HEK293 (cell line): Measurements from ENCODE around the gene EYA3.

Experiments used
- CTCF ChIA-PET: fragments of 350-600 bp; formaldehyde crosslinking; extraction: SDS; loops from one replicate; lab custom pipeline; 2021; ENCODE audit warnings: antibody characterized with exemption; lab: Yijun Ruan, JAX
- POLR2A ChIA-PET: fragments of 300-600 bp; formaldehyde crosslinking; extraction: SDS; loops from one replicate; lab custom pipeline; 2020; ENCODE audit warnings: antibody characterized with exemption, inconsistent platforms; lab: Yijun Ruan, JAX
- H3K27ac ChIP-seq: fragments of 200-500 bp; sonication (Bioruptor generic); 2 replicates; pipeline ENCODE4 v1.5.1; 2014; ENCODE audit warnings: low read depth, low read length, control low read depth, inconsistent platforms; ENCODE audit errors: extremely low read depth
- H3K36me3 ChIP-seq, 2 experiments: fragments of 200-500 bp in 1 of 2; sonication (Bioruptor generic) in 1 of 2; 1 replicate in 1 of 2; 2 replicates in 1 of 2; pipeline ENCODE4 v1.5.1; 2014 to 2017; ENCODE audit warnings: inconsistent platforms in 2 of 2, low read length in 2 of 2; ENCODE audit not compliant: control insufficient read depth in 2 of 2, insufficient read depth in 1 of 2
- H3K4me1 ChIP-seq: fragments of 200-500 bp; sonication (Bioruptor generic); 2 replicates; pipeline ENCODE4 v1.5.1; 2014; ENCODE audit warnings: mild to moderate bottlenecking, low read length, inconsistent platforms; ENCODE audit not compliant: control insufficient read depth, insufficient read depth
- H3K4me3 ChIP-seq: 2 replicates; pipeline ENCODE4 v1.5.1; 2011; ENCODE audit warnings: low read depth, mild to moderate bottlenecking, control low read depth, low read length, moderate library complexity
- H3K9me3 ChIP-seq: fragments of 200-500 bp; sonication (Bioruptor generic); 2 replicates; pipeline ENCODE4 v1.5.1; 2014; ENCODE audit warnings: low read depth, low read length, inconsistent platforms; ENCODE audit not compliant: control insufficient read depth, insufficient read depth
- AEBP2 ChIP-seq: fragments of 450-650 bp; formaldehyde crosslinking; IDR thresholded peaks from 2 replicates; pipeline ENCODE4 v1.5.1; 2016; ENCODE audit warnings: missing biosample characterization, missing genetic modification characterization, borderline replicate concordance
- FEZF1 ChIP-seq: fragments of 450-650 bp; formaldehyde crosslinking; IDR thresholded peaks from 2 replicates; pipeline ENCODE4 v1.5.1; 2016; ENCODE audit warnings: missing biosample characterization, missing genetic modification characterization
- KLF16 ChIP-seq: fragments of 450-650 bp; formaldehyde crosslinking; IDR thresholded peaks from 2 replicates; pipeline ENCODE4 v1.5.1; 2017; ENCODE audit warnings: missing biosample characterization, missing genetic modification characterization
- OSR2 ChIP-seq: fragments of 450-650 bp; formaldehyde crosslinking; IDR thresholded peaks from 2 replicates; pipeline ENCODE4 v1.5.1; 2016; ENCODE audit warnings: missing biosample characterization, missing genetic modification characterization
- PRDM6 ChIP-seq: fragments of 450-650 bp; formaldehyde crosslinking; IDR thresholded peaks from 2 replicates; pipeline ENCODE4 v1.5.1; 2017; ENCODE audit warnings: missing biosample characterization, missing genetic modification characterization
- ZBTB17 ChIP-seq: fragments of 450-650 bp; formaldehyde crosslinking; IDR thresholded peaks from 2 replicates; pipeline ENCODE4 v1.5.1; 2016; ENCODE audit warnings: missing biosample characterization, missing genetic modification characterization
- ZBTB7A ChIP-seq: fragments of 450-650 bp; formaldehyde crosslinking; IDR thresholded peaks from 2 replicates; pipeline ENCODE4 v1.5.1; 2016; ENCODE audit warnings: low read depth, missing biosample characterization, missing genetic modification characterization
- ZBTB8A ChIP-seq: fragments of 450-650 bp; formaldehyde crosslinking; IDR thresholded peaks from 2 replicates; pipeline ENCODE4 v1.5.1; 2016; ENCODE audit warnings: missing biosample characterization, missing genetic modification characterization
- ZEB2 ChIP-seq: fragments of 450-650 bp; formaldehyde crosslinking; IDR thresholded peaks from 2 replicates; pipeline ENCODE4 v1.5.1; 2016; ENCODE audit warnings: missing biosample characterization, missing genetic modification characterization
- ZNF169 ChIP-seq: fragments of 450-650 bp; formaldehyde crosslinking; IDR thresholded peaks from 2 replicates; pipeline ENCODE4 v1.5.1; 2016; ENCODE audit warnings: missing biosample characterization, missing genetic modification characterization
- ZNF184 ChIP-seq: fragments of 450-650 bp; IDR thresholded peaks from 2 replicates; pipeline ENCODE4 v1.5.1; 2018; ENCODE audit warnings: missing biosample characterization, mild to moderate bottlenecking, missing genetic modification characterization
- ZNF324 ChIP-seq: fragments of 450-650 bp; formaldehyde crosslinking; IDR thresholded peaks from 2 replicates; pipeline ENCODE4 v1.5.1; 2016; ENCODE audit warnings: missing biosample characterization, missing genetic modification characterization
- ZNF350 ChIP-seq: fragments of 450-650 bp; formaldehyde crosslinking; IDR thresholded peaks from 2 replicates; pipeline ENCODE4 v1.5.0; 2017; ENCODE audit warnings: missing biosample characterization, mild to moderate bottlenecking, missing genetic modification characterization
- ZNF398 ChIP-seq: fragments of 450-650 bp; formaldehyde crosslinking; IDR thresholded peaks from 2 replicates; pipeline ENCODE4 v1.5.1; 2017; ENCODE audit warnings: missing biosample characterization, missing genetic modification characterization
- ZNF571 ChIP-seq: fragments of 450-650 bp; formaldehyde crosslinking; IDR thresholded peaks from 2 replicates; pipeline ENCODE4 v1.5.0; 2017; ENCODE audit warnings: missing biosample characterization, missing genetic modification characterization
- ZNF621 ChIP-seq: fragments of 450-650 bp; formaldehyde crosslinking; IDR thresholded peaks from 2 replicates; pipeline ENCODE4 v1.5.1; 2017; ENCODE audit warnings: missing biosample characterization, missing genetic modification characterization
- ZNF626 ChIP-seq: fragments of 450-650 bp; sonication (Bioruptor Pico); formaldehyde crosslinking; IDR thresholded peaks from 2 replicates; pipeline ENCODE4 v1.5.1; 2018; ENCODE audit warnings: missing biosample characterization, missing genetic modification characterization, inconsistent platforms
- ZNF629 ChIP-seq: fragments of 450-650 bp; formaldehyde crosslinking; IDR thresholded peaks from 2 replicates; pipeline ENCODE4 v1.5.1; 2017; ENCODE audit warnings: missing biosample characterization, missing genetic modification characterization
- ZNF791 ChIP-seq: fragments of 450-650 bp; formaldehyde crosslinking; IDR thresholded peaks from 2 replicates; pipeline ENCODE4 v1.5.1; 2016; ENCODE audit warnings: missing biosample characterization, missing genetic modification characterization

EYA3 gene

GRCh38 chr1:28070725-28071593, 17.5 kb downstream of the EYA3 start (continued):
- TF ChIP-seq AEBP2 (no peak), ZNF629 (no peak), ZNF169 (tag by site-specific recombination) (no peak), ZNF350 (tag by site-specific recombination) (no peak), KLF16 (tag by site-specific recombination) (no peak), ZBTB7A (no peak), ZNF626 (tag by site-specific recombination) (no peak)

GRCh38 chr1:28067523-28068090, 20.8 kb downstream of the EYA3 start:
- TF ChIP-seq ZNF398 (tag by site-specific recombination) (no peak), ZBTB8A (tag by site-specific recombination) (no peak), ZNF324 (tag by site-specific recombination) (no peak), ZNF791 (tag by site-specific recombination) (no peak), ZNF571 (tag by site-specific recombination) (no peak)
- Histone ChIP-seq H3K9me3 (no peaks in the 10 kb centered on the region), H3K27ac (no peak overlapping the region), H3K4me1 (peaks cover 11% of the 10 kb centered on the region; the same call in 1 of the 2 replicates), H3K4me3 (no peak overlapping the region), H3K36me3 (no peaks in the 10 kb centered on the region; a peak in 1 of 3 replicates)
- POLR2A ChIA-PET, result interaction anchor here (1.3 kb wide), 1 partner anchor 21 kb away, joined by 6 read pairs; the partner anchor contains the start of gene EYA3
- CTCF ChIA-PET, result interaction anchor here (0.8 to 1.0 kb wide), 2 partner anchors 19 to 24 kb away, joined by 3 to 4 read pairs; no protein-coding TSS in a partner anchor

GRCh38 chr1:28066393-28067154, 21.8 kb downstream of the EYA3 start:
- no peak for TF ChIP-seq ZNF621 (tag by site-specific recombination)
- TF ChIP-seq PRDM6, result peak; percentile 90
- TF ChIP-seq OSR2 (tag by site-specific recombination), result peak; percentile 51; the same call in 1 of the 2 replicates
- 0 out of 2 replicates have a peak, but pooled peaks have one; percentile 15 for TF ChIP-seq ZEB2 (tag by site-specific recombination)
- TF ChIP-seq ZBTB17 (tag by site-specific recombination), result peak; percentile 28; the same call in 1 of the 2 replicates
- TF ChIP-seq FEZF1, result peak; percentile 33; the same call in 1 of the 2 replicates
- TF ChIP-seq ZNF184 (tag by site-specific recombination), result no peak
- peaks cover 10% of the 10 kb centered on the region; the same call in 1 of the 2 replicates for H3K4me1 ChIP-seq
- no peaks in the 10 kb centered on the region; a peak in 1 of 3 replicates for H3K36me3 ChIP-seq
- H3K9me3 ChIP-seq, result no peaks in the 10 kb centered on the region
- ChIA-PET POLR2A (interaction anchor here (1.3 kb wide), 1 partner anchor 22 kb away, joined by 6 read pairs; the partner anchor contains the start of gene EYA3), CTCF (interaction anchor here (0.7 to 1.0 kb wide), 4 partner anchors 20 to 142 kb away, joined by 3 to 4 read pairs (median 4); no protein-coding TSS in a partner anchor)
- H3K27ac ChIP-seq, result no peak overlapping the region
- H3K4me3 ChIP-seq, result no peak overlapping the region
